ENCODE measurements around the gene TBCA.
A peak's percentile ranks its signal among the peaks of the same experiment; 100 is the strongest.
"Not testable (repeated sequence)": the region's sequence is repeated elsewhere in the genome, so short reads cannot be mapped to it uniquely, and the experiment has no call there.

Gene TBCA

DNA sequence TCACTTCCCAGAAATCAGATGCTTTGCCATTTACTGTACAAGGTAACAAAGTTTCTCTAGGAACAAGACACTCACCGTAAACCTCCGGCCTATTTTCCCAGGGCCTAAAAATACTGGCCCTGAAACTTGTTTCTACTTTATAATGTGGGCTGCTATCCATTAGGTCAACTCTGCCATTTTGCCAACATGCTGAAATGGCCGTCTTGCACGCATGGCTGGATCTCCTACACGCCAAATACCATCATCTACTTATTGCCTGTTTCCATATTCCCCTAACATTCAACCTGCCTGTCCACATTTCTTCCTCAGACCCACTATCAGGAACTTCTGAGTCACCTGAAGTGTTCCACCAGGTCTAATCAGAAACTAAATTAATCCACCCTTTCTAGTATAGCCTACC lies 4.7 kb downstream of the TBCA start:
- DNase-seq = no peak

- no peak for DNase-seq
These were observed 5.7 kb downstream of the TBCA start for GRCh38 chr5:77770293-77771005.

- no peak for DNase-seq
These were observed 7.2 kb downstream of the TBCA start for GRCh38 chr5:77768978-77769377.

GRCh38 chr5:77767301-77767700 lies 8.8 kb downstream of the TBCA start:
- DNase-seq = no peak

DNA sequence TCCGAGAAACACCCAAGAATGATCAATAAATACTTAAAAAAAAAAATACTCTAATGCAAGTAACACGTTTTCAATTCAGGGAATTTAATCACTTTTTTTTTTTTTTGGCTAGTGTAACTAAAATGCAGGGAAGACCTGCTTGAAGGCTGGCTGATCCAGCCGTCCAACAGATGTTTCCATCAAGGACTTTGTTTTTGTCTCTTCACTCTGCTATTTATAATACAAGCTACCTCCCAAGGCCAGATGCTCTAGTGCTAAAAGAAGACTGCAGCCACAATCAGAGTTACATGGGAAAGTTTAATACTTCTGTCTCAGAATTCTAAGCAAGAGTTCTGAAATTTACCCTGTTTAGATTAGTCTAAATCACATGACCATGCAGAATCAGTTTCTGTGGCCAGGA lies 14.5 kb downstream of the TBCA start:
- no peak for DNase-seq

- DNase-seq = no peak
These were observed 17.8 kb downstream of the TBCA start for GRCh38 chr5:77758141-77758938.

DNA sequence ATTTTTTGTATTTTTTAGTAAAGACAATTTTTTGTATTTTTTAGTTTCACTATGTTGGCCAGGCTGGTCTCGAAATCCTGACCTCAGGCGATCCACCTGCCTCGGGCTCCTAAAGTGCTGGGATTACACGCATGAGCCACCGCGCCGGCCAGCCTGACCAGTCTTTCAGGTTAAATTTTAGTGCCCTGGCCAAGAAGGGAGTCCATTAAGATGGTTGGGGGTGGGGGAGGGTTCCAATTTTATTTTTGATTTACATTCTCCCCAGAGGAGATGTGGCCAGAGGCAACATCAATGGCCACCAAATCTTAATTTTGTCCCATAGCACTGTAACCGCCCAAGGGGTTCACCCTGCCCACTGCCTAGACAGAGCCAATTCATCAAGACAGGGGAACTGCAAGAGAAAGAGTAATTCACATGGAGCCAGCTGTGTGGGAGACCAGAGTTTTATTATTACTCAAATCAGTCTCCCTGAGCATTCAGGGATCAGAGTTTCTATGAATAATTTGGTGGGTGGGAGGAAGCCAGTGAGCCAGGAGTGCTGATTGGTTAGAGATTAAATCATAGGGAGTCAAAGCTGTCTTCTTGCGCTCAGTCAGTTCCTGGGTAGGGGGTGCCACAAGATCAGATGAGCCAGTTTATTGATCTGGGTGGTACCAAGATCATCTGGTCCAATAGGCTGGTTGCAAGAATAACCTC lies 24.7 kb downstream of the TBCA start:
- no peak for DNase-seq

GRCh38 chr5:77750928-77751327 lies 25.2 kb downstream of the TBCA start:
- not testable (repeated sequence) for DNase-seq

- no peak for DNase-seq
These were observed 28.0 kb downstream of the TBCA start for GRCh38 chr5:77748160-77748559.

DNA sequence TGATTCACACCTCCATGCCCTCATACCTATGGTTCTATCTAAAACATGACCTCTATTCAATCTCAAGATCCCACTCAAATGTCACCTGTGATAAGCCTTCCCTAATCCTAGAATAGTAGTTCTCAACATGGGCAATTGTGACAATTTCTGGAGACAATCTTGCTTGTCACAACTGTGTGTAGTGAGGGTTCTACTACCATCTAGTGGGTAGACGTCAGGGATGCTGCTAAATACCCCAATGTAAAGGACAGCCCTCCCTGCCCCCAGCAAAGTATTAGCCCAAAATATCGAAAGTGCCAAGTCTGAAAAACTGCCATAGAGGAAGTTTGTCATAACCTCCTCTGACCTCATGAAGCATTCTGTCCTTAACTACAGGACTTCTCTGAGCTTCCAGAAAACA lies 32.0 kb downstream of the TBCA start:
- DNase-seq = no peak

GRCh38 chr5:77743181-77743580 lies 33.0 kb downstream of the TBCA start:
- DNase-seq = peak; percentile 17

GRCh38 chr5:77741608-77742007 lies 34.5 kb downstream of the TBCA start:
- no peak for DNase-seq

GRCh38 chr5:77734885-77735284 lies 41.3 kb downstream of the TBCA start:
- DNase-seq = no peak

DNA sequence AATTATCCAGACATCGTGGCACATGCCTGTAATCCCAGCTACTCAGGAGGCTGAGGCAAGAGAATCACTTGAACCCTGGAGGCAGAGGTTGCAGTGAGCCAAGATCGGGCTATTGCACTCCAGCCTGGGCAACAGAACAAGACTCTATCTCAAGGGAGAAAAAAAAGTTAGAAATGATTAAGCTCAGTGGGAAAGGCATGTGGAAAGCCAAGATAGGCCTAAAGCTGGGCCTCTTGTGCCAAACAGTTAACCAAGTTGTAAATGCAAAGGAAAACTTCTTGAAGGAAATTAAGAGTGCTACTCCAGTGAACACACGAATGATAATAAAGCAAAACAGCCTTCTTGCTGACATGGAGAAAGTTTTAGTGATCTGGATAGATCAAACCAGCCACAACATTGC lies 43.0 kb downstream of the TBCA start:
- no peak for DNase-seq

- no peak for DNase-seq
These were observed 48.9 kb downstream of the TBCA start for GRCh38 chr5:77727190-77727589.

DNA sequence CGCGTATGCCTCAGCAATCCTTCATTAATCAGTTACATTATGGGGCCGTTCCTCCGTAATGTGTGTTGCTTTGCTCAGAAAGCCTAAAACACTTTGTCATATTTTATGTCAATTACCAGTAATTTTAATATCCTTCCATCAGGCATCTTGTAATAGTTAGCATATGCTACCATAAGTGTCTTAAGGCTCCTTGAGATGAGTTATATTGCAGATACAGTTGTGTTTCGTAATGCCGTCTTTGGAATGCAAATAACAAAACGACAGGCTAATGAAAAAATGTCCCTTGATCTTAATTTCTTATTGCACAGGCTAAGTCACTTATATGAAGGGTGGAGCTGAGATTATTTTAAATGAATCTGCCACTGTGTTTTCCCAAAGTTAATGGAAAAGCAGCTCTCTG lies 50.5 kb downstream of the TBCA start:
- no peak for DNase-seq

- no peak for DNase-seq
These were observed 51.2 kb downstream of the TBCA start for GRCh38 chr5:77724934-77725333.

GRCh38 chr5:77719666-77720363 lies 56.3 kb downstream of the TBCA start:
- no peak for DNase-seq

- no peak for DNase-seq
These were observed 57.1 kb downstream of the TBCA start for GRCh38 chr5:77718934-77719610.

DNA sequence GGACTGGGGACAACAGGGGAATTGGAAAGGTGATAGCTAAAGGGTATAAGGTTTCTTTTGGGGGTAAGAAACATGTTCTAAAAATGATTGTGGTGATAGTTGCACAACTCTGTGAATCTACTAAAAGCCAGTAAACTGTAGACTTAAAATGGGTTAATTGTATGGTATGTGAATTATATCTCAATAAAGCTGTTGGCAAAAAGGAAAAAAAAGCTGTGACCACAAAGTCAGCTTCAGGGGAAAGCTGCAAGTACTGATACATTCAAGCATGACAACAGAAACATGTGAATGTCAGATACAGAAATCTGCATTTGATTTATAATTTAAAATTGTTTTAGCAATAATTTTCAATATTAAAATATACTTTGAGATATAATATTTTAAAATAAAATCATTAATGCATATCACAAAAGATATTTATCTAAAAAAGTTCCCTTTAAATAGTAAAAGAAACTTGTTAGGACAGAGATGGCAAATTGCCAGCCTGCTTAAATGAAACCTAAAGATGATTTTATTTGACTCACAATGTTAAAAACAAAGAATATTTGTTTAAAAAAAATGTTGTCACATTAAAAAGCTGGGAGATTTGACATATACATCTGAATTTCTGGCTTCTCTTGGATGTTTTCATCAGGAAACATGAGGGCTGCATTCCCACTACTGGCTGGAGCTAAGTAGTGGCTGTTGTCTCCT lies 66.0 kb downstream of the TBCA start:
- no peak for DNase-seq

GRCh38 chr5:77709340-77709739 lies 66.8 kb downstream of the TBCA start:
- DNase-seq = no peak

- no peak for DNase-seq
These were observed 68.3 kb downstream of the TBCA start for GRCh38 chr5:77707791-77708190.

Measured in HCEC 1CT (cell line).